C4-2B (cell line): ENCODE results near the gene MAGI2.

ENCODE experiments used
- H3K27ac ChIP-seq: fragments of 450-650 bp; 2 replicates; pipeline ENCODE4 v1.5.1; 2017
- ZFX ChIP-seq: fragments of 450-650 bp; IDR thresholded peaks from 2 replicates; pipeline ENCODE4 v1.6.1; 2017
- TF ChIP-seq, protein P1 (sequence below): fragments of 450-650 bp; conservative IDR thresholded peaks from 2 replicates; pipeline ENCODE4 v1.5.1; 2017; ENCODE audit warnings: mild to moderate bottlenecking

The MAGI2 gene

DNA sequence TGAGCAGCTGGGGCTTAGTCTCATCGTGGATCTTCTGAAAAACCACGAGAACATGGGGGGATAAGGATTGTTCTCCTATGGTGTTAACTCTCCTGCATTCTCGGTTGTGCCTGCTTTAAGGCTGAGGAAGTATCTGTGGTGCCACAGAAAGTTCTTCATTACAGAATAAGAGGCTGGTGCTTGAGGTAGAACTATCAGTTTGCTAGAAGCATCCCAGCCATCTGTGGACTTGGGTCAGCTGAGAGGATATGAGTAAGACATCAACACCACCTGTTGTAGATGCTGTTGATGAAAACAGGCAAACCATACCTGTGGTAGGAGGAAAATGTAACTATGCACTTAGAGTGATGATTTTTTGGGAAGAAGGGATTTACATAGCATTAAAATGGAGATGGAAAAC, 1238.3 kb downstream of the MAGI2 start:
- no peak for TF ChIP-seq ZFX
- TF ChIP-seq, protein P1, sequence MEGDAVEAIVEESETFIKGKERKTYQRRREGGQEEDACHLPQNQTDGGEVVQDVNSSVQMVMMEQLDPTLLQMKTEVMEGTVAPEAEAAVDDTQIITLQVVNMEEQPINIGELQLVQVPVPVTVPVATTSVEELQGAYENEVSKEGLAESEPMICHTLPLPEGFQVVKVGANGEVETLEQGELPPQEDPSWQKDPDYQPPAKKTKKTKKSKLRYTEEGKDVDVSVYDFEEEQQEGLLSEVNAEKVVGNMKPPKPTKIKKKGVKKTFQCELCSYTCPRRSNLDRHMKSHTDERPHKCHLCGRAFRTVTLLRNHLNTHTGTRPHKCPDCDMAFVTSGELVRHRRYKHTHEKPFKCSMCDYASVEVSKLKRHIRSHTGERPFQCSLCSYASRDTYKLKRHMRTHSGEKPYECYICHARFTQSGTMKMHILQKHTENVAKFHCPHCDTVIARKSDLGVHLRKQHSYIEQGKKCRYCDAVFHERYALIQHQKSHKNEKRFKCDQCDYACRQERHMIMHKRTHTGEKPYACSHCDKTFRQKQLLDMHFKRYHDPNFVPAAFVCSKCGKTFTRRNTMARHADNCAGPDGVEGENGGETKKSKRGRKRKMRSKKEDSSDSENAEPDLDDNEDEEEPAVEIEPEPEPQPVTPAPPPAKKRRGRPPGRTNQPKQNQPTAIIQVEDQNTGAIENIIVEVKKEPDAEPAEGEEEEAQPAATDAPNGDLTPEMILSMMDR = no peak

DNA sequence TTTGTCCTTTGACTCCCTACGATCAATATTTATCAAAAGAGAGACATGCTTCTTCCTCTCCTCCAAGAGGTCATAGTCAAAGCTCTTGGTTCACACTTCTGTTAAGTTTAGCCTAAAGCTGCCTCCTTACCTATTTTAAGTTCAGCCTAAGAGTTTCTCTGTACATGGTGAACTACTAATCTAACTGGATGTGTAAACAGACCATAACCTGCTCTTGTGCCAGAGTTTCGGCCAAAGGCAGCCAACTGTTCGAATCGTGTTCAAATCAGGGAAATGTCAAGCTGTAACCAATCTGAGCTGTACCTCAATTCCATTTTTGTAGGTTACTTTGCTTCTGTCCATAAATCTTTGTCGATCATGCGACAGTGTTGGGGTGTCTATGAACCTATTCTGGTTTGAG, 1240.1 kb downstream of the MAGI2 start:
- TF ChIP-seq ZFX = no peak
- TF ChIP-seq, protein P1 = no peak
- H3K27ac ChIP-seq = no peak overlapping the region

More for the DNA sequence above, 1238.3 kb downstream of the MAGI2 start:
- H3K27ac ChIP-seq = no peak overlapping the region

DNA sequence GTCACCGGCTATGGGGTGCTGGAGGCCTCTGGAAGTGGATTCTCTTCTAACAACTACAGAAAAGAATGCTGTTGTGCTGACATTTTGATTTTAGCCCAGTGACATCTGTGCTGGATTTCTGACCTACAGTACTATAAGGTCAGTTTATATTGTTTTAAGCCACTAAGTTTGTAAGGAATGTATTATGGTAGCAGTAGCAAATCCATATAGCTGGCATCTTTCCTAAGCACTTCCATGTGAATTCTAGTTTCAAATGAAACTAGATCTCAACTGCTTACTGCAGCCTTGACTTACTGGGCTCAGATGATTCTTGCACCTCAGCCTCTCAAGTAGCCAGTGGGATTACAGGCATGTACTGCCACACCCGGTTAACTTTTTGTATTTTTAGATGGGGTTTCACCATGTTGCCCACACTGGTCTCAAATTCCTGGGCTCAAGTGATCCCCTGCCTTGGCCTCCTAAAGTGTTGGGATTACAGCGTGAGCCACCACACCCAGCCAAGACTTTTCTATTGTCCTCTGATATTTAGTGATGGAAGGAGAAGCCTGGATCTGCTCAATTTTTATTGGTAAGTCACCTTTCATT, 1240.9 kb downstream of the MAGI2 start:
- H3K27ac ChIP-seq = no peak overlapping the region
- TF ChIP-seq, protein P1 = no peak
- TF ChIP-seq ZFX = no peak

DNA sequence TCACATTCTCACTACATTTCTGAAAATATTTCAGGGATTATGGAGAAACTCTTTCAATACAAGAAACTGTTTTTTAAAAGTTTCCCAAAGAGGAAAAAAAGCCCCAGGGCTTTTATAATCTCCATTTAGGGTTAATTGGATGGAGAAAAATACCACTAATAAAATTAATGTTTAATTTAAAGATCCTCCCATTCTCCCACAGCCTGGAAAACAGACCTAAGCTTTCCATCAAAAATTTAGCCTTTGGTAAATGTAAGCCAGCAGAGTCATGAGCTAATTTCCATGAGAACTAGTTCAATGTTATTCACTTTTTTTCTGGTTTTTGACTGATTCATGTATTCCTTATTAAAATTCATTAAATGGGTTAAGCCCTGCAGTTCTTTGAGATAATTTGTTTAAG, 1246.2 kb downstream of the MAGI2 start:
- no peak overlapping the region for H3K27ac ChIP-seq
- TF ChIP-seq ZFX = no peak
- TF ChIP-seq, protein P1 = no peak

DNA sequence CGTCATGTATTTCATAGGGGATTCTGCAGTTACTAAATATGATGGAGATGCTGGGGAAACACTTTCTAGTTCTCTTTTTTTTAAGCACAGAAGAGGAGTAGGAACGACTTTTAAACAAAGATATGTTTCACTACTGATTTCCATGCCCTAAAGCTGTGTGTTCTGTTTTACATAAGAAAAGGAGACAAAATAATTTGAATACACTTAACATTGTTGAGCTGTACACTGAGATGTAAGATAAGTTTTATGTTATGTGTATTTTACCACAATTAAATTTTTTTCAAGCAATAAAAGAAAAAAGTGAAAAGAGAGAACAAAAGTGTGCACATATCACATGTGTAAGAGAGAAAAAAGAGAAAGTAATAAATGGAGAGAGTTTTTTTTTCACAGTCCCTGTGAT, 1246.7 kb downstream of the MAGI2 start:
- TF ChIP-seq ZFX = no peak
- no peak overlapping the region for H3K27ac ChIP-seq

DNA sequence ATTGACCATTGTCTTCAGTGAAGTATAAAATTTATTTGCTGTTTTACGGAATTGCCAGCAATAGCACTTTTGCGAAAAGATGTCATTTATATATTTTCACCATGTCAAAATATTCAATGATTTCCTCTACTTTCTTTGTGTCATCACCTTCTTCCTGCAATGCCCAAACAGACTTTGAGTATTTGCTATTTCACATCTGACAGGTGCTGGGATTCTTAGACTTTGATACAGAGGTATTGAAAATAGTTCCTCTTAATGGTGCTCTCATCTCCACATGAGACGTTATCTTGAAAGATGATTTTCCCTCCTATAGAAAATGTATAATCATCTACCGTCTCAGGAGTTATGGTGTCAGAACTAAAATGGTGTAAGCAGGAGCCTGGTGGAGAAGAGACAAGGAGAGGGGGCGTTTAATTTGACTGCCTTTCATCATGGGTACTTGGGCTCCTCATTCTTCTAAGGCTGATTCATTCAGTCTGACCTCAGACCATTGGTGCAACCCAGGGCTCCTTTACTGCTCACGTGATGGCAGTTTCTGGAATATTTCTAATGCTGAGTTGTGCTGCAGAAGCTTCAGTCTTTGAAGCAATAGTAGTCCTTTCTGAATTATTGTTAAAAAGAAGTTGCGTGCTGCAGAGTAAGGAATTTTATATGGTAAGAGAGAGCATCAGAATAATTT, 1250.3 kb downstream of the MAGI2 start:
- TF ChIP-seq, protein P1 = no peak
- no peak for TF ChIP-seq ZFX
- H3K27ac ChIP-seq = no peak overlapping the region

DNA sequence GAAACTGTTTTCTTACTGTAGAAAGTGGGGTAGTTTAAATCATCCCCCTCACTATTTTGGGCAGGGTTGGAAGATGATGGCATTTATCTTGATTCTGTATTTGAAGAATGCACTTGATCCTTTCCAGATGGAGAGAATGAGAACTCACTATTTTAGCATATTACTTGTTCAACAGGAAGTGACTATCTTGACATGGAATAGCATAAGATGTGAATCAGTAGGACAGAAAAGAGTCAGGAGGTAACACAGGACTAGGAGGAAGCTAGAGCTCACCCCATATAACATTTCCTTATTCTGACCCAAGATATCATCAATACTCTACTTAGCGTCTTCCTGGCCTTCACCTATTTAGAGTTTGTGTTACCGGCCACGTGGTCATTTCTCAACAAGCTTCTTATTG, 1254.7 kb downstream of the MAGI2 start:
- no peak for TF ChIP-seq ZFX
- TF ChIP-seq, protein P1 = no peak
- no peak overlapping the region for H3K27ac ChIP-seq

DNA sequence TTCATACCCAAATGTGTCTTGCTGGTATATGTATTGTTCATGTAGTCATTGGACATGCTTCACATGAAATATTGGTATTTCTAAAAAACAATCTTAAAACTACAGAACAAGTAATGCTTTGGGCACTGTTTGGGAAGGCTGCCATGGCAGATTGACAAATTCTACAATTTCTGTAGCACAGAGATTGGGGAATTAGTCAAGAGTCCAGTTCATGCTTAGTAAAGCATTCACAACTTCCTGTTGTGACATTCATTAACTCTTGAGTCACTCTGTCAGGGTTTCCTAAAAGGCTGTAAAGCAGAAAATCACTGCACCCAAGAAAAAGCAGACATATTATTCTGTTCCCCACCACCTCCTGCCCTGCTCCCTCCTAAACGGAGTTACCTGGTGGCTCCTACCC, 1256.0 kb downstream of the MAGI2 start:
- no peak overlapping the region for H3K27ac ChIP-seq
- TF ChIP-seq, protein P1 = no peak
- no peak for TF ChIP-seq ZFX
